K562 (cell line): ENCODE results near the gene ZNF668. TPM values are rescaled to one million over a fixed set of nuclear protein-coding genes. Genes with fewer than 3 reads are reported as not detected.

Source experiments
- ATAC-seq: fragments of 200-7000 bp; cut with Tn5 transposase; 3 replicates; pipeline ENCODE4 v1.9.1; 2020; ENCODE audit warnings: moderate library complexity
- BruUV-seq: library from RNA; stranded (reverse); fragments of 400-500 nt; replicated peaks from 2 replicates; lab custom pipeline; 2021; lab: Mats Ljungman, UMichigan
- CTCF ChIA-PET: fragments of 300-600 bp; formaldehyde crosslinking; extraction: SDS; loops from one replicate; lab custom pipeline; 2021; ENCODE audit warnings: low intra/inter-chr PET ratio; lab: Yijun Ruan, JAX
- POLR2A ChIA-PET: fragments of 300-600, 350-650 bp; sonication (Branson Sonifier 250); formaldehyde crosslinking; extraction: SDS; loops from one replicate; lab custom pipeline; 2021; ENCODE audit warnings: antibody characterized with exemption, inconsistent platforms; lab: Yijun Ruan, JAX
- DNase-seq, 4 experiments: peaks; one replicate each; pipeline versions ENCODE4 v3.0.0 to v3.0.0-alpha.2; 2011 to 2018; ENCODE audit warnings: low spot score in 3 of 4, mixed read lengths in 3 of 4; ENCODE audit errors: extremely low read depth in 1 of 4
- FAIRE-seq: peaks from 2 replicates; lab custom pipeline; 2011; peaks lifted over from hg19 to GRCh38; lab: Jason Lieb, UNC
- H2AFZ ChIP-seq: 2 replicates; pipeline ENCODE4 v1.6.0; 2011; ENCODE audit warnings: low read depth, low read length, control low read depth, inconsistent platforms
- H3K27ac ChIP-seq: fragments of 200-600 bp; 3 replicates; pipeline ENCODE4 v1.8.0; 2011; ENCODE audit warnings: low read depth, mild to moderate bottlenecking, control low read depth, inconsistent platforms, low read length, moderate library complexity, mixed read lengths; ENCODE audit errors: extremely low read depth
- H3K27me3 ChIP-seq, 2 experiments: fragments of 300-600 bp in 1 of 2; 2 replicates in 1 of 2; 3 replicates in 1 of 2; pipeline versions ENCODE4 v1.6.0 to v1.8.0; 2011; ENCODE audit warnings: inconsistent platforms in 2 of 2, low read length in 2 of 2, mild to moderate bottlenecking in 1 of 2, mixed read lengths in 1 of 2, moderate library complexity in 1 of 2; ENCODE audit not compliant: control insufficient read depth in 2 of 2, insufficient read depth in 2 of 2
- H3K36me3 ChIP-seq: fragments of 300-600 bp; 3 replicates; pipeline ENCODE4 v1.8.0; 2011; ENCODE audit warnings: mild to moderate bottlenecking, low read length, inconsistent platforms; ENCODE audit not compliant: control insufficient read depth, insufficient read depth
- H3K4me1 ChIP-seq, 2 experiments: fragments of 200-600 bp in 1 of 2; replicated peaks in 1 of 2; 2 replicates in 1 of 2; 3 replicates in 1 of 2; pipeline versions ENCODE4 v1.5.1 to v1.8.0; 2011; ENCODE audit warnings: inconsistent platforms in 2 of 2, low read length in 2 of 2, mild to moderate bottlenecking in 1 of 2, mixed read lengths in 1 of 2, moderate library complexity in 1 of 2; ENCODE audit not compliant: control insufficient read depth in 2 of 2, insufficient read depth in 2 of 2
- H3K4me2 ChIP-seq: 2 replicates; pipeline ENCODE4 v1.6.1; 2011; ENCODE audit warnings: low read length, control low read depth, inconsistent platforms, mixed read lengths; ENCODE audit not compliant: insufficient read depth
- H3K4me3 ChIP-seq: fragments of 200-600 bp; sonication (generic), shearing (Covaris generic); 2 replicates; pipeline ENCODE4 v1.5.1; 2016; ENCODE audit warnings: control low read depth, inconsistent platforms
- H3K79me2 ChIP-seq: fragments of 200-600 bp; 3 replicates; pipeline ENCODE4 v1.8.0; 2011; ENCODE audit warnings: low read length, inconsistent platforms; ENCODE audit not compliant: control insufficient read depth, insufficient read depth
- H3K9ac ChIP-seq, 2 experiments: 2 replicates each; pipeline versions ENCODE4 v1.6.0 to v1.6.1; 2011; ENCODE audit warnings: low read depth in 2 of 2, low read length in 2 of 2, control low read depth in 1 of 2, inconsistent platforms in 1 of 2, mild to moderate bottlenecking in 1 of 2, mixed read lengths in 1 of 2; ENCODE audit not compliant: insufficient read depth in 1 of 2
- H3K9me1 ChIP-seq: one replicate; pipeline ENCODE4 v1.6.0; 2011; ENCODE audit warnings: inconsistent platforms, mild to moderate bottlenecking, low read length, moderate library complexity; ENCODE audit not compliant: control insufficient read depth, insufficient read depth
- H3K9me3 ChIP-seq: replicated peaks from 2 replicates; pipeline ENCODE4 v1.5.1; 2011; ENCODE audit warnings: low read depth, low read length, inconsistent platforms; ENCODE audit not compliant: control insufficient read depth, insufficient read depth
- H4K20me1 ChIP-seq: replicated peaks from 2 replicates; pipeline ENCODE4 v1.6.1; 2011; ENCODE audit warnings: low read length, inconsistent platforms, mixed read lengths; ENCODE audit not compliant: control insufficient read depth, insufficient read depth
- CEBPG ChIP-seq, 3 experiments: fragments of 200-800 bp in 1 of 3; sonication (Bioruptor generic) in 1 of 3; sonication (generic) in 1 of 3; formaldehyde crosslinking in 1 of 3; IDR thresholded peaks in 2 of 3; conservative IDR thresholded peaks in 1 of 3; 2 replicates each; pipeline versions ENCODE4 v1.6.1 to v1.8.0; 2016 to 2022; ENCODE audit warnings: missing compliant biosample characterization in 2 of 3, missing genetic modification characterization in 2 of 3, mild to moderate bottlenecking in 1 of 3, missing genetic modification reagents in 1 of 3
- CTCFL ChIP-seq: IDR thresholded peaks from 2 replicates; pipeline ENCODE4 v1.6.1; 2011; ENCODE audit warnings: borderline replicate concordance, low read depth, mild to moderate bottlenecking, moderate library complexity, low read length; ENCODE audit not compliant: insufficient read depth, poor library complexity, severe bottlenecking
- DIDO1 ChIP-seq: fragments of 450-650 bp; IDR thresholded peaks from 2 replicates; pipeline ENCODE4 v1.6.1; 2016; ENCODE audit warnings: low read depth, missing biosample characterization, missing genetic modification characterization
- ERF ChIP-seq: fragments of 450-650 bp; formaldehyde crosslinking; IDR thresholded peaks from 2 replicates; pipeline ENCODE4 v1.4.0; 2020; ENCODE audit warnings: mild to moderate bottlenecking, mixed read lengths
- FUS ChIP-seq: fragments of 200-400 bp; formaldehyde crosslinking; optimal IDR thresholded peaks from 2 replicates; pipeline ENCODE3; 2017; ENCODE audit warnings: low read depth, low read length
- HSF4 ChIP-seq: fragments of 250-450 bp; sonication (Bioruptor Pico); IDR thresholded peaks from 2 replicates; pipeline ENCODE4 v2.1.2; 2022; ENCODE audit warnings: mild to moderate bottlenecking, moderate library complexity, borderline replicate concordance
- KDM5B ChIP-seq: fragments of 200-600 bp; sonication (generic); IDR thresholded peaks from 2 replicates; pipeline ENCODE4 v1.6.1; 2012; ENCODE audit warnings: low read depth, mild to moderate bottlenecking, moderate library complexity, low read length, control low read depth, inconsistent platforms; ENCODE audit not compliant: insufficient replicate concordance
- MBD2 ChIP-seq: sonication (generic); IDR thresholded peaks from 2 replicates; pipeline ENCODE4 v1.6.1; 2016; ENCODE audit warnings: low read depth, borderline replicate concordance
- MCM7 ChIP-seq, 2 experiments: fragments of 450-650 bp; IDR thresholded peaks; 2 replicates each; pipeline ENCODE4 v1.6.1; 2016 to 2018
- NCOA1 ChIP-seq: fragments of 450-650 bp; IDR thresholded peaks from 2 replicates; pipeline ENCODE4 v1.6.1; 2016; ENCODE audit warnings: low read depth
- TRIM25 ChIP-seq: fragments of 450-650 bp; IDR thresholded peaks from 2 replicates; pipeline ENCODE4 v1.7.0; 2016; ENCODE audit warnings: borderline replicate concordance
- XRCC5 ChIP-seq: fragments of 200-400 bp; formaldehyde crosslinking; IDR thresholded peaks from 2 replicates; pipeline ENCODE4 v1.6.1; 2017; ENCODE audit warnings: low read depth, mild to moderate bottlenecking, low read length
- ZNF347 ChIP-seq: fragments of 450-650 bp; formaldehyde crosslinking; IDR thresholded peaks from 2 replicates; pipeline ENCODE4 v1.4.0; 2020; ENCODE audit warnings: low read depth, mild to moderate bottlenecking, moderate library complexity
- ZNF444 ChIP-seq: fragments of 250-450 bp; sonication (Bioruptor Pico); IDR thresholded peaks from 2 replicates; pipeline ENCODE4 v1.4.0; 2020; ENCODE audit warnings: mild to moderate bottlenecking, moderate library complexity
- ZNF57 ChIP-seq: fragments of 450-650 bp; formaldehyde crosslinking; IDR thresholded peaks from 2 replicates; pipeline ENCODE4 v1.4.0; 2020; ENCODE audit warnings: mild to moderate bottlenecking, moderate library complexity
- WGBS: fragments of 100-300 bp; shearing (Covaris generic); methylation state at CpG from one replicate; pipeline ENCODE4 v1.1.6; 2016; ENCODE audit warnings: low coverage, mixed read lengths; ENCODE audit not compliant: insufficient coverage; ENCODE audit errors: missing lambda C conversion rate; 5-methylcytosine and 5-hydroxymethylcytosine counted together
- in situ Hi-C: fragments of 300-500 bp; cut with MboI; formaldehyde crosslinking; loops from 4 replicates; pipeline ENCODE4 v1.15.0; 2018; ENCODE audit warnings: inconsistent platforms, mixed read lengths
- intact Hi-C: fragments of 100-400 bp; cut with micrococcal nuclease; formaldehyde crosslinking; loops from 2 replicates; pipeline ENCODE4 v1.14.2; 2022
- polyA plus RNA-seq, 8 experiments: library from polyadenylated mRNA; depleted of rRNA in 4 of 8; stranded (reverse) in 5 of 8; unstranded in 3 of 8; fragments of >200 nt; fragmentation: Nextera tagmentation in 2 of 8; fragmentation: Illumina TruSeq in 1 of 8; extraction: Ambion mirVana in 2 of 8; extraction: Trizol in 1 of 8; gene quantifications; 2 replicates each; pipeline versions ENCODE4 v1.2.1 to v1.2.3, GENCODE V29; 2011 to 2014; ENCODE audit warnings: inconsistent platforms in 1 of 8, missing spikeins in 1 of 8
- total RNA-seq, 7 experiments: library from RNA; depleted of rRNA in 6 of 7; stranded (reverse); fragments of >200 nt in 6 of 7; fragmentation: Illumina TruSeq in 2 of 7; extraction: Trizol in 2 of 7; gene quantifications; 2 replicates each; pipeline versions ENCODE4 v1.2.1 to v1.2.3, GENCODE V29; 2011 to 2021; ENCODE audit warnings: low replicate concordance in 1 of 7

Gene ZNF668
- total and polyA plus RNA-seq, 9 of the 15 experiments (the other 6 are each of a cell fraction or from before 2014, with no cell fraction given): 0.04 to 15.3 (median 3.8) TPM; not detected in 1

GRCh38 chr16:31043352-31043751 is 30.7 kb downstream of the ZNF668 start:
- no peak overlapping the region for H3K9ac ChIP-seq
- H3K9me1 ChIP-seq: no peaks in the 10 kb centered on the region
- H3K27ac ChIP-seq: no peak overlapping the region
- peaks cover 23% of the 10 kb centered on the region; the same call in 2 of the 3 replicates for H3K36me3 ChIP-seq
- H3K4me1 ChIP-seq: peaks cover 0 to 13% of the 10 kb centered on the region in 2 experiments; a peak in 2 of 5 replicates
- intact Hi-C loops (no loop called here), in situ Hi-C loops (no loop called here)
- FAIRE-seq (no peak), DNase-seq (no peak), ATAC-seq (no peak)
- ChIA-PET POLR2A (interaction anchor here (0.6 to 1.0 kb wide), 5 partner anchors 12 to 146 kb away, joined by 3 to 5 read pairs (median 4); partner anchors contain the start of gene ZNF668), CTCF (interaction anchor here (0.6 kb wide), 1 partner anchor 57 kb away, joined by 3 read pairs; no protein-coding TSS in a partner anchor)
- no peak overlapping the region for H2AFZ ChIP-seq
- H3K79me2 ChIP-seq: no peaks in the 10 kb centered on the region
- H3K4me2 ChIP-seq: no peak overlapping the region
- H4K20me1 ChIP-seq: no peaks in the 10 kb centered on the region
- no TSS peak for BruUV-seq
- H3K4me3 ChIP-seq: no peak overlapping the region
- TF ChIP-seq HSF4: no peak
- TF ChIP-seq TRIM25: no peak
- TF ChIP-seq XRCC5: no peak
- no peak for TF ChIP-seq KDM5B
- TF ChIP-seq MCM7 (IDR thresholded peaks at IDR 0.05): no peak
- no peak for TF ChIP-seq NCOA1
- no peak for TF ChIP-seq ZNF444 (CRISPR knock-in tag)
- no peak for TF ChIP-seq ZNF347
- no peak for TF ChIP-seq MBD2
- no peak for TF ChIP-seq DIDO1 (tag)
- TF ChIP-seq CEBPG (CRISPR knock-in tag; IDR thresholded peaks at IDR 0.05): no peak
- no peak for TF ChIP-seq CEBPG (tag; conservative IDR thresholded peaks at IDR 0.05 in 1 of 2, IDR thresholded peaks at IDR 0.05 in 1 of 2)
- TF ChIP-seq ZNF57 (CRISPR knock-in tag): no peak
- TF ChIP-seq ERF: no peak
- TF ChIP-seq CTCFL: no peak
- no peak for TF ChIP-seq FUS
- WGBS: 50% methylated on average over 1 of the region's 1 CpG
- no peaks in the 10 kb centered on the region for H3K27me3 ChIP-seq
- no peaks in the 10 kb centered on the region for H3K9me3 ChIP-seq
